IPS-18c (cell line): Measurements from ENCODE around the gene STEAP2.

Experiments used
- H3K4me3 ChIP-seq: 2 replicates; pipeline ENCODE4 v1.7.0; 2013; ENCODE audit warnings: low read depth, mild to moderate bottlenecking, low read length, moderate library complexity; ENCODE audit not compliant: insufficient read depth
- H3K9me3 ChIP-seq: one replicate; pipeline ENCODE4 v1.6.1; 2013; ENCODE audit warnings: mild to moderate bottlenecking, low read length, moderate library complexity; ENCODE audit not compliant: control insufficient read depth, insufficient read depth

Gene STEAP2

DNA sequence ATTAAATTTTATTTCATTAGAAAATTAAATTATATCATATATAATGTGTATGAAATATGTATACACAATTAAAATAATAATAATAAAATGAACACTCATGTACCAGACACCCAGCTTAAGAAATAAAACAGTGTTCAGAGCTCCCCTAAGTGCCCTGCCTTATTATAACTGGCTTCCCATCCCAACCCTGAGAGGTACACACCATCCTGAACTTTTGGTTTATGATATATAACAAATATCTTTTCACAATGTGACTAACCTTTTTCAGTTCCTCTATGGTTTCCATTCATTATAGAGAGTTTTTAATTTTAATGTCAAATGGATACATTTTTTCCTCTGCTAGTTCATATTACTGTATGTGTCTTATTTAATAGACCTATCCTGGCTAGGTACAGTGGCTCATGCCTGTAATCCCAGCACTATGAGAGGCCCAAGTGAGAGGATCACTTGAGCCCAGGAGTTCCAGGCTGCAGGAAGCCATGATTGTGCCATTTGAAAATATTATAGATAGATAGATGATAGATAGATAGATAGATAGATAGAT, 24.0 kb upstream of the STEAP2 start:
- H3K9me3 ChIP-seq: no peaks in the 10 kb centered on the region
- H3K4me3 ChIP-seq: no peak overlapping the region

DNA sequence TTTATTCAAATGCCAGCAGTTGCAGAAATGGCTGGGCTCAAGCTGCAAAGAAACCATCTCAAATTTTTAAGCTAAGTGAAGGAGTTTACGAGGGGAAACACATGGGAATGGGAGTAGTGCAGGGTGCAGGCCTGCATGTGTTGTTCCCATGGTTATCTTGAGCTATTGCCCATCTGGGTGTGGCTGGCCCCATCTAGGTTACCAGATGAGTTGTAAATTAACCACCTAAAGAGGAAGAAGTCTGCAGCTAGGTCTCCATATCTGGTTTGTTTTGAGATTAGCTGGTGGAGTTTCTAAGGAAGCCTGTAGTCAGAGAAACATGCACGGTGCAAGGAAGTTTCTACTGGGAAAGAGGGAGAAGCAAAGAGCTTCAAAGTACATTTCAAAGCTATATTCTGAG, 23.3 kb upstream of the STEAP2 start:
- Histone ChIP-seq H3K4me3 (no peak overlapping the region), H3K9me3 (no peaks in the 10 kb centered on the region)

DNA sequence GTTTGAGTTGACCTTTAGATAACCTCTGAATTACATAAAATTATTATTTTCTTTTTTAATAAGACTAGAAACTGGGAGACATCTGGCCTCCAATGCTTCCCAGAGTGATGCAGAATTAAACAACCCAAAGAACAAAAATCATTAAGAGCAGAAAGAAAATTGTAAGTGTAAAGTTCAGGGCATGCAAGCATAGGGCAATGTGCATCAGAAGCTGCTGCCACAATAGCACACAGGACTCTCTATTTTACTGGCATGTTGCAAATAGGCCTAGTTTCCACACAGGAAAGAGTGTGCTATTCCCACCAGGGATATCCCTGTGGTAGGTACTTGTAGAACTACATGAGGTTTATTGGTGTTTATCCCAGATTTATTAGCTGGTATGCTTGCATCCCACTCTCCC, 20.5 kb upstream of the STEAP2 start:
- Histone ChIP-seq H3K9me3 (peaks cover 2% of the 10 kb centered on the region), H3K4me3 (no peak overlapping the region; the same call in 1 of the 2 replicates)

DNA sequence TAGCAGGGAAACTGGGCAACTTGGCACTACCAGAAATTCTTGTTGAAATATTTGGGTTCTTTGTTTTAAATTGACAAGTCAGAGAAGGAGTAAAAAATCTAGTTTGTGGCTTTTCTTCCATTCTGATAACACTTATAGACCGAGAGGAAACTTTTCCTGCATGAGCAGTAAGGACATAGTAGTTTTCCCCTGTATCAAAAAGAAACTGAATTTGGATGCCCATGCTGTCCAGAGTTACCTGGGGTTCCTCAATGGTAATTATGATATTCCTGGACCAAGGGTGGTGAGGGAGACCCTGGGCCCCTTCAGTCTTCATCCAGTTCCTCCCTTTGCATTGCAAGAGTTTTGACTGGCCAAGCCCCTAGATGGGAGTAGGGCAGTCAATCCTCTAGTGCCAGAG, 19.9 kb upstream of the STEAP2 start:
- Histone ChIP-seq H3K9me3 (peaks cover 2% of the 10 kb centered on the region), H3K4me3 (no peak overlapping the region)

DNA sequence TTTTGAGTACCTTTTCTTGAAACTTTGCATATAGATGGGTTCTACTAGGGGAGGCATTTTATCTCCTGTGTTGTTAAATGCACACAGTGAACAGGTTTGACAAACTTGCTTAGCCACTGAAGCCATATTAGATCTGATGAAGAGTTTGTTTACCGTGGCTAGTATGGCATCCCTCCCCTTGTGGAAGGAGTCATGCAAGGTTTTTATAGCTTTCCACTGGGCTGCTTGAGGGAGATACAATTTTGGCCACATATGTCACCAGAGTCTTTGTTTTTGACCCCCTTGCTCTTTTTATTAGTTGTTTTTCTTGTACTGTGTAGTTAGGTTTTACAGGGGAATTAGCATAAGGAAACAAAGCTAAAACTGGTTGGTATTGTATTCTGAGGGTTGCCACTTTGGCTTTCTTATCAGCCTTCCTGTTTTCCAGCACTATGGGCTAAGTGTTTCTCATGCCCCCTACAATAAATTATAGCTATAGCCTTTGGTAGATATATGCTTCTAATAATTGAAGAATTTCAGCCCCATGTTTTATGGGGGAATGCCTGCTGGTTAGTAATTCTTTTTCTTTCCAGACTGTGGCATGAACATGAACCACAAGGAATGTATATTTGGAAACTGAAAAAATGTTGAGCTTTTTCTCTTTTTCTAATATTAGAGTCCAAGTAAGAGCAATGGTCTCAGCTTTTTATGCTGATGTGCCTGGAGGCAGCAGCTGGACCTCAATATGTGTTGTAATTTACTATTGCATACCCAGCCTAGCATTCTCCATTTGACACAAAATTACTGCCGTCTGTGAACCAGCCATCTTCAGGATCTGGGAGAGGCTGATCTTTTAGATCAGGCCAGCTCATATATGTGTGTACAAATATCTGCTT, 18.4 kb upstream of the STEAP2 start:
- Histone ChIP-seq H3K4me3 (no peak overlapping the region), H3K9me3 (peaks cover 2% of the 10 kb centered on the region)

DNA sequence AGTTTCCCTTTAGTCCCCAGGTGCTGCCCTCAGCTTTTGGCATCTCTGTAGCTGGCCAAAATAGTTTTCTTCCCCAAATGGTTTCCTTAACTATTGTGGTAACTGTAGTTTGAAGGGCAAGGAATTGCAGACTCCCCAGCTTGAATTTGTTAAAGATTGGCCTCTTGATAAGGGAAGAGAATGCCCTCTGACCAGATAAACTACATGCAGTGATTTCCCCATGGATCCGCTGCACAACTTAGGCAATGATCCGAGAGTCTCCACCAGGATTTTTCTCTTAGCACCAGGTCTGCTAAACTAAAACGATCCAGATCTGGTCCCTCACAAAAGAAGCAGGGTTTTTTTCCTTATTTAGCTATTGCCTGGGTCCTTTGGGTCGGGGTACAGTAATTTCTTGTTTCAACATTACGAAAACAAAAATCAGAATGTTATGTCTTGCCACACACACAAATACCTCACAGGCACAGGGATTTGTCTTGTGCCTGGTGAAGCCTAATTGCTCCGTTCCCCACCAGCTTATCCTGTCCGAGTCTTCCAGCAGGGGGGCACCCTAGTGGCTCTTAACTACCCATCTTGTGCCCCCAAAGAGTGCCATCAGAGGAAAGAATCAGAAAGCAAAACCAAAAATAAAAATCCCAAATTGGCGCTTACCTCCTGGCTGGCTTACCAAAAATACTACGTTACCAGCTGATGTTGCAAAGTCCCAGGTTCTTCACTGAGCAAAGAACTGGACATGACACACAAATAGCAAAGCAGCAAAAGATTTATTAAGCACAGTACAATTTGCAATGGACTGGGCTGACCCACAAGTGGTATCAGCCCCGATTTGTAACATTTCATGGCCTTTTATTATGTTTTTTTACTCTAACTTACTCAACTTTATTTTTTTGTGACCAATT, 16.4 kb upstream of the STEAP2 start:
- Histone ChIP-seq H3K4me3 (no peak overlapping the region), H3K9me3 (peaks cover 2% of the 10 kb centered on the region)

DNA sequence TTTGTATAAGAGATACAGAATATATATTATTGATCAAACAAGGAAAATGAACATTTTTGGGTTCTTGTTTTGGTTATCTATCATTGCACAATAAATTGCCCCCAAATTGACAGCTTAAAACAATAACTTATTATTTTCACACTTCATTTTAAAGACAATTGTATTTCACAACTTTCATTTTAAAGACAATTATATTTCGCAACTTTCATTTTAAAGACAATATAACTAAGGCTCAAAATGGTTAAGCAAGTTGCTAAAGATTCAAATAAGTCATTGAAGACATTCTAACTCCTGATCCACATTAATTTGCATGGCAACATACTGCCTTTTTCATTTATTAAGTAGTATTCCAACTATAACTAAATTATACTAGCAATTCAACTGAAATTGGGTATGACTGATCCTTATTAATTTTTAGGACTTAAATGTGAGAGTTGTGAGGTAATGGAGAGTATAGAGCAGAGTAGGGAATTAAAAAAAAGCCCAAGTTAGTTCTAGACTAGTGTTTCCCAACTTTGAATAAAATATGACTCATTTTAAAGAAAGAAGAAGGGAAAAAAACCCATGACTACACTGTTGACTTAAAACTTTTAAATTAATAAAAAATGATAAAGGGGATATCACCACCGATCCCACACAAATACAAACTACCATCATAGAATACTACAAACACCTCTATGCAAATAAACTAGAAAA, 9.9 kb upstream of the STEAP2 start:
- Histone ChIP-seq H3K4me3 (no peak overlapping the region), H3K9me3 (no peaks in the 10 kb centered on the region)

DNA sequence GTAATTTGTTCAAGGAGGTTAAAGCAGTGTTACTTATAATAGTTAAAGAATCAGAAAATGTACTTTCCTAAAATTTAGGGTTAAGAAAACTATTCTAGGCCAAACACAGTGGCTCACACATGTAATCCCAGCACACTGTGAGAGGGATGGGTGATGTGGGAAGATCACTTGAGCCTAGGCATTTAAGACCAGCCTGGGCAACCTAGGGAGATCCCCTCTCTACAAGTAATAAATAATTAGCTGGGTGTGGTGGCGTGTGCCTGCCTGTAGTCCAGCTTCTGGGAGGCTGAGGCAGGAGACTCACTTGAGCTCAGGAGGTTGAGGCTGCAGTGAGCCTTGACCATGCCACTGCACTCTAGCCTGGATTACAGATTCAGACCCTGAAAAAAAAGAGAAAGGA, 3.6 kb upstream of the STEAP2 start:
- Histone ChIP-seq H3K4me3 (no peak overlapping the region), H3K9me3 (no peaks in the 10 kb centered on the region)

DNA sequence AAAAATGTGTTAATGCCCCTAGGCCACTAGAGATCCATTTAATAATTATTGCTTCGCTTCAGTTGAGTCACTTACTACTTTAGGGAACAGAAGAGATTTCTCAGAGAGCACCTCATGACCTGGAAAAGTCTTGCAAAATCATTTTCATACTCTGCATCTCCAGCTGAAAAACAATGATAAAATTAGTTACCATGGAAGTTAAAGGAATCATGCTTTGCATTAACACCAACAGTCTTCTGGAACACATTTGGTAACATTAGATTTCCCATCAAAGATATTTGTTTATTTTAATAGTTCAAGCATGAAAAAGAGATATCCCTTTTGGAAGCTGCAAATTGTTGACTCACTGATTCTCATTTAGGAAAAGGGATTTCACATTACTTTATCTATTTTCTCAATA, 1.8 kb upstream of the STEAP2 start:
- Histone ChIP-seq H3K9me3 (no peaks in the 10 kb centered on the region), H3K4me3 (no peak overlapping the region)

DNA sequence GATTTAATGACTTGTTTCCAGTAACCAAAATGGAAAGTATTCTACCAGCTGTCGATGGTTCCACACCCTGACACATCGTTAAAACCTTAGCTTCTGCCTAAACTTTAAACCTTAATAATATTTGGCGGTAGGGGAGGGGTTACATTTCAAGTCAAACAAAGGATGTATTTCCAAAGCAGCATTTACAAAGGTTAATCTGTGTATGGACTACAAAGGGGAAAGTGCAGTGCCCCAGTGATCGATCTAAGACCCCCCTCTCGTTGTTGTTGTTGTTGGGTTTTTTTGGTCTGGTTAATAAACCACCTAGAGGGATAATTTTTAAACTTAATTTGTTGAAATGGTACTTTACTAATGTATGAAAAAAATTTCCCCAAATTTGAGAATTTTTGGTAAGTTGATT, 1.1 kb upstream of the STEAP2 start:
- Histone ChIP-seq H3K9me3 (no peaks in the 10 kb centered on the region), H3K4me3 (peak overlapping the region; percentile 94; the same call in 1 of the 2 replicates)

DNA sequence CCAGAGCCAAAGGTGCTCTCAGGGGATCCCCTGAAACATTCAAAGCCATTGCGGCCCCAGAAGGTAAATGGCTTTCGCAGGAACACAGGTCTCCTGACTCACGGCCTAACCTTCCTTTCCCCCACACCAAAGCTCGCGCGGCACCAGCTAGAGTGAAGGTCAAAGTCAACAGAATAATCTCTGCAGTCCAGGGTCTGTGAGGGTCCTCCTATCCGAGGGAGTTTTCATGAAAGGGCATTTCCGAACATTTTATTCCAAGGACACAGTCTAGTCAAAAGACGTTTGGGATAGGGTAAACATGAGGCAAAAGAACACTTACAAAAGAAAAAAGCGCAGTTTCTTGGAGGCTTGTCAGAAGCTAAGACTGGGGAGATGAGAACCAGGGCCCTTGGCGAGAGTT, 559 bp upstream of the STEAP2 start:
- peak overlapping the region; percentile 94 for H3K4me3 ChIP-seq
- no peaks in the 10 kb centered on the region for H3K9me3 ChIP-seq

DNA sequence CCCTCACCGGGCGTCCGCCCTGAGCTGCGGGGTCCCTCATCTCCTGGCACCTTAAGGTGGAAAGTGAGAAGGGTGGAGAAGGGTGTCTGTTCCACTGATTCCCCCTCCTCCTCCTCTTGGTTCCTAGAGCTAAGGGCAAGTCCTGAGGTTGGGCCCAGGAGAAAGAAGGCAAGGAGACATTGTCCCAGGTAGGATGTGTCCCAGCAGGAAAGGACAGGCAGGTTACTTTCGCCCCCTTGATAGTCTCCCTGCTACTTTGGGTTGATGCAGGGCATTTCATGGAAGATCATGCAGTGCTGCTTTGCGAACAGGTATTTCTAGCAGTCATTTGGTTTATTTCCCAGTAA, 582 bp downstream of the STEAP2 start:
- H3K9me3 ChIP-seq: no peaks in the 10 kb centered on the region
- H3K4me3 ChIP-seq: peak overlapping the region; percentile 94

DNA sequence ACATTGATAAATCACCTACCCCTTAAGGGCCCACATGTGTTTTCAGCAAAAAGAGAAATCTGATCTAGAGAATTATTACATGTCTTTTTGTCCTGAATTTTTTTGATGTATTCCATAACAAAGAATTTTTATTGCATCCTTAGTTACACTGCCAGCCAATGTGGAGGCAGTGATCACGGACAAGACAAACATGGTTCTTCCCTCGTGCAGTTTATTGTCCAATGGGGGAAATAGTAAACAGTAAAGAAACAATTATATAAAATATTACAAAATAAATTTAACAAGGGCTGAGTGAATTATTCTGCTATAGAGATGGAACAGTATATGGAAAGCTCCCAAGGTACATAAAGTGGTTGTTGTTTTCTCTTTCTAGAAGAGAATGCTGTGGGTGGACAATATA, 2.0 kb downstream of the STEAP2 start:
- H3K4me3 ChIP-seq: no peak overlapping the region

DNA sequence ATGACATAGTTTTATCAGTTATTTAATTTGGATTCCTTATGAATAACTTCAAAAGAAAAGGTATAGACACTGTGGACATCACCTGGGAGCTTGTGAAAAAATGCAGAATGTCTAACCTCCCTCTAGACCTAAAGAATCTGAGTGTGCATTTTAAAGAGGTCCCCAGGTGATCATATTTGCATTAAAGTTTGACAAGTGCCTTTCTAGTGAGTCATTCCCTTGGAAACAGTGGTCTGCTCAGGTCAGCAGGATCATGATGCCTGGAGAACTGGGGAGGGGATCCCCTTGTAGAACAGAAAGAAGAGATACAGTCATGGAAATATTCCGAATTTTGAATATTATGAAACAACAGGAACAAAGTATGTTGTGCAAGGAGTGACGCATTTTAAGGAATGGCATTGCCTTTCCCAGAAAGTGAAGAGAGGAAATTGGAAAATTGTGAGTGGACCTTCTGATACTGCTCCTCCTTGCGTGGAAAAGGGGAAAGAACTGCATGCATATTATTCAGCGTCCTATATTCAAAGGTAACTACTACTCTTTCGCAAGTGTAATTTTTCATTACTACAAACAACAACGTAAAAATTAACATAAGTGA, 4.6 kb downstream of the STEAP2 start:
- Histone ChIP-seq H3K4me3 (no peak overlapping the region), H3K9me3 (no peaks in the 10 kb centered on the region)

More for the DNA sequence above, 2.0 kb downstream of the STEAP2 start:
- no peaks in the 10 kb centered on the region for H3K9me3 ChIP-seq

DNA sequence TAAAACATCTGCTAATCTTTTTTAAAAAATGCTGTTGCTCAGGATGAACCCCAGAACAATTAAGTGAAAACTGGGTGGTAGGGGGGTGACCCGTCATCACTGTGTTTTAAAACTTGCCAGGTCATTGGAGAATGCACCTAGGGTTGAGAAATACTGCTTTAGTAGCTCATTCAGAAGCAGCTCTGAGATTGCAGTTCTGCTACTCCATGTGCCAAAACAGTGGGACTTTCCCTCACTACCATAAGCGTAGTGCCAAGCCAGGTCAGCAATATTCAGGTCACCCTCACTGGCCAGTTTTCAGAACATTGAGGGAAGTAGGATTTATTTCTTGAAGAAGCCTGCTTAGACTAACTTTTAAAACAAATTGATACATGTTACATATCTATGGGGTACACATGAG, 5.2 kb downstream of the STEAP2 start:
- H3K4me3 ChIP-seq: no peak overlapping the region
- no peaks in the 10 kb centered on the region for H3K9me3 ChIP-seq

DNA sequence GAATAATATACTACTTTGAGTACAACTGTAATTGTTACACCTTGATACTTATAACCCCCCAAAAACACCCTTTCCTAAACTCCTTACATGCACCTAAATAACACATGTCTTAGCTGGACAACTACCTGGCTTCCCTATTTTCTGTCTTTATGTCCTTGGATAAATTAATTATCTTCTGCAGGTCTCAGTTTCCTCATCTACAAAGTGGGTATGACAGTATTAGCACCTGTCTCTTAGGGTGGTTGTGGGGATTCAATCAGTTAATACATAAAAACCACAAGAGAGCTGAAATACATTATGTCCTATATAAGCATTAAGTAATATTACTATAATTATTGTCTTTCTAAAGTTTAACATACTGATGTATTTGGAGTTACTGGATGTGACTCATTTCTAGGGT, 10.8 kb downstream of the STEAP2 start:
- H3K4me3 ChIP-seq: no peak overlapping the region
- H3K9me3 ChIP-seq: no peaks in the 10 kb centered on the region
